Fibroblast of lung (primary cell): ENCODE data around the gene ADAMTS3. TPM values are rescaled to one million over a fixed set of nuclear protein-coding genes. Genes with fewer than 3 reads are reported as not detected.

Experiments used
- DNase-seq, 2 donors: peaks; one replicate each; pipeline versions ENCODE4 v3.0.0 to v3.0.0-alpha.2; 2010; ENCODE audit warnings: low read depth in 2 of 2
- H2AFZ ChIP-seq: 2 replicates; pipeline ENCODE4 v1.5.1; 2012; ENCODE audit warnings: low read length, control low read depth, inconsistent platforms
- H3K27ac ChIP-seq: 2 replicates; pipeline ENCODE4 v1.5.1; 2011; ENCODE audit warnings: low read length, control low read depth; ENCODE audit not compliant: insufficient read depth
- H3K27me3 ChIP-seq: 2 replicates; pipeline ENCODE4 v1.5.1; 2011; ENCODE audit warnings: mild to moderate bottlenecking, low read length; ENCODE audit not compliant: control insufficient read depth, insufficient read depth
- H3K36me3 ChIP-seq: 2 replicates; pipeline ENCODE4 v1.5.1; 2011; ENCODE audit warnings: low read length; ENCODE audit not compliant: control insufficient read depth, insufficient read depth
- H3K4me1 ChIP-seq: 2 replicates; pipeline ENCODE4 v1.5.1; 2011; ENCODE audit warnings: low read length; ENCODE audit not compliant: control insufficient read depth, insufficient read depth; ENCODE audit errors: extremely low read depth
- H3K4me2 ChIP-seq: 2 replicates; pipeline ENCODE4 v1.5.1; 2011; ENCODE audit warnings: low read length, control low read depth; ENCODE audit not compliant: insufficient read depth; ENCODE audit errors: extremely low read depth
- H3K4me3 ChIP-seq, 4 experiments: fragments of 200-600 bp in 1 of 4; sonication (generic) in 1 of 4; replicated peaks in 1 of 4; 2 replicates each; pipeline ENCODE4 v1.5.1; 2011 to 2016; ENCODE audit warnings: low read length in 4 of 4, low read depth in 3 of 4, mild to moderate bottlenecking in 3 of 4, control low read depth in 2 of 4, inconsistent platforms in 1 of 4, mixed read lengths in 1 of 4; ENCODE audit not compliant: insufficient read depth in 1 of 4; ENCODE audit errors: control extremely low read depth in 1 of 4
- H3K79me2 ChIP-seq: 2 replicates; pipeline ENCODE4 v1.5.1; 2012; ENCODE audit warnings: mild to moderate bottlenecking, low read length, inconsistent platforms; ENCODE audit not compliant: control insufficient read depth, insufficient read depth
- H3K9ac ChIP-seq: 2 replicates; pipeline ENCODE4 v1.5.1; 2011; ENCODE audit warnings: mild to moderate bottlenecking, low read length, control low read depth; ENCODE audit not compliant: insufficient read depth
- H3K9me3 ChIP-seq: 2 replicates; pipeline ENCODE4 v1.5.1; 2012; ENCODE audit warnings: low read depth, low read length; ENCODE audit not compliant: control insufficient read depth, insufficient read depth
- H4K20me1 ChIP-seq: 2 replicates; pipeline ENCODE4 v1.5.1; 2011; ENCODE audit warnings: low read length; ENCODE audit not compliant: control insufficient read depth, insufficient read depth; ENCODE audit errors: extremely low read depth
- CTCF ChIP-seq, 2 donors: IDR thresholded peaks in 1 of 2; conservative IDR thresholded peaks in 1 of 2; 1 replicate in 1 of 2; 2 replicates in 1 of 2; pipeline ENCODE4 v1.5.1; 2011 to 2012; ENCODE audit warnings: low read length in 2 of 2, control low read depth in 1 of 2, inconsistent platforms in 1 of 2, low read depth in 1 of 2, mild to moderate bottlenecking in 1 of 2
- EZH2 ChIP-seq: IDR thresholded peaks from 2 replicates; pipeline ENCODE4 v1.5.1; 2012; ENCODE audit warnings: low read length, control low read depth, mild to moderate bottlenecking; ENCODE audit errors: missing control alignments
- polyA plus RNA-seq, 2 donors: library from polyadenylated mRNA; depleted of rRNA in 1 of 2; stranded (reverse) in 1 of 2; unstranded in 1 of 2; fragments of >200 nt; gene quantifications; 2 replicates each; pipeline ENCODE4 v1.2.1, GENCODE V29; 2011 to 2012; ENCODE audit warnings: missing spikeins in 1 of 2
- total RNA-seq: library from RNA; depleted of rRNA; stranded (reverse); fragments of >200 nt; gene quantifications from 2 replicates; pipeline ENCODE4 v1.2.1, GENCODE V29; 2014

Gene ADAMTS3
- total and polyA plus RNA-seq, 2 donors (not counting 1 experiment from before 2014, with no cell fraction given), result 0.86 to 2.1 TPM

GRCh38 chr4:72496119-72496518, 72.9 kb downstream of the ADAMTS3 start:
- peak in 1 of 2 donors; percentile 29 for DNase-seq

GRCh38 chr4:72494156-72494555, 74.9 kb downstream of the ADAMTS3 start:
- Histone ChIP-seq H3K27me3 (no peaks in the 10 kb centered on the region), H3K79me2 (no peaks in the 10 kb centered on the region), H3K9ac (no peak overlapping the region), H4K20me1 (no peaks in the 10 kb centered on the region), H3K9me3 (no peaks in the 10 kb centered on the region), H3K4me2 (no peak overlapping the region), H3K4me1 (no peaks in the 10 kb centered on the region), H2AFZ (no peak overlapping the region), H3K36me3 (no peaks in the 10 kb centered on the region), H3K4me3 (no peak overlapping the region), H3K27ac (no peak overlapping the region)
- no peak for TF ChIP-seq EZH2
- DNase-seq, result no peak

More at GRCh38 chr4:72496119-72496518, 72.9 kb downstream of the ADAMTS3 start:
- H3K4me3 ChIP-seq, result no peak overlapping the region
- H3K9ac ChIP-seq, result no peak overlapping the region
- H4K20me1 ChIP-seq, result no peaks in the 10 kb centered on the region
- TF ChIP-seq EZH2 (no peak), CTCF (conservative IDR thresholded peaks at IDR 0.05 in 1 of 2, IDR thresholded peaks at IDR 0.05 in 1 of 2; ENCODE audit: low read depth in 1 of 2, low read length in 2 of 2) (no peak)
- H3K36me3 ChIP-seq, result no peaks in the 10 kb centered on the region
- H3K27ac ChIP-seq, result no peak overlapping the region
- no peaks in the 10 kb centered on the region for H3K9me3 ChIP-seq
- H3K27me3 ChIP-seq, result no peaks in the 10 kb centered on the region
- no peaks in the 10 kb centered on the region for H3K79me2 ChIP-seq
- no peak overlapping the region for H2AFZ ChIP-seq
- no peak overlapping the region for H3K4me2 ChIP-seq
- no peaks in the 10 kb centered on the region for H3K4me1 ChIP-seq

- H3K79me2 ChIP-seq, result no peaks in the 10 kb centered on the region
- H3K4me1 ChIP-seq, result no peaks in the 10 kb centered on the region
- no peaks in the 10 kb centered on the region for H3K36me3 ChIP-seq
- TF ChIP-seq CTCF (conservative IDR thresholded peaks at IDR 0.05 in 1 of 2, IDR thresholded peaks at IDR 0.05 in 1 of 2; ENCODE audit: low read depth in 1 of 2, low read length in 2 of 2), result no peak
- TF ChIP-seq EZH2, result no peak
- no peak overlapping the region for H3K4me2 ChIP-seq
- H3K9ac ChIP-seq, result no peak overlapping the region
- peak; percentile 47 to 68 for DNase-seq
- no peaks in the 10 kb centered on the region for H3K9me3 ChIP-seq
- no peaks in the 10 kb centered on the region for H4K20me1 ChIP-seq
- H3K27ac ChIP-seq, result no peak overlapping the region
- H3K27me3 ChIP-seq, result no peaks in the 10 kb centered on the region
- no peak overlapping the region for H3K4me3 ChIP-seq
- H2AFZ ChIP-seq, result no peak overlapping the region
Measured at GRCh38 chr4:72489267-72489666, 79.8 kb downstream of the ADAMTS3 start.
